Motor neuron (in vitro differentiated cells): Measurements from ENCODE around the gene EPB41. TPM values are rescaled to one million over a fixed set of nuclear protein-coding genes. Genes with fewer than 3 reads are reported as not detected.
"Not testable (repeated sequence)": the region's sequence is repeated elsewhere in the genome, so short reads cannot be mapped to it uniquely, and the experiment has no call there.

Source experiments
- ATAC-seq, 8 experiments: fragments of 200-7000 bp; cut with Tn5 transposase; replicated peaks in 6 of 8; 2 replicates each; pipeline ENCODE4 v1.8.0; 2021; ENCODE audit warnings: mild to moderate bottlenecking in 8 of 8, moderate library complexity in 8 of 8
- H3K27ac ChIP-seq, 2 donors: fragments of 250-450 bp; sonication (Bioruptor Pico); 2 replicates each; pipeline ENCODE4 v1.9.0; 2021; ENCODE audit warnings: antibody characterized with exemption in 2 of 2, mild to moderate bottlenecking in 2 of 2, moderate library complexity in 1 of 2
- H3K4me1 ChIP-seq, 2 donors: fragments of 250-450 bp; sonication (Bioruptor Pico); replicated peaks in 1 of 2; 2 replicates each; pipeline ENCODE4 v1.6.1; 2021; ENCODE audit warnings: antibody characterized with exemption in 2 of 2, mild to moderate bottlenecking in 2 of 2, moderate library complexity in 1 of 2
- H3K4me3 ChIP-seq, 5 donors: fragments of 250-450 bp; sonication (Bioruptor Pico); 2 replicates each; pipeline ENCODE4 v1.9.0; 2021; ENCODE audit warnings: antibody characterized with exemption in 5 of 5, mild to moderate bottlenecking in 5 of 5, moderate library complexity in 4 of 5
- WGBS, 10 experiments: fragments of 450-650 bp; shearing (Covaris generic); methylation state at CpG; one replicate each; pipeline ENCODE4 v1.0.0; 2022; 5-methylcytosine and 5-hydroxymethylcytosine counted together
- in situ Hi-C, 9 experiments: fragments of 400-800 bp; cut with MboI; loops; one replicate each; pipeline ENCODE4 v1.15.0; 2021; ENCODE audit warnings: low sequenced_read_pairs in 9 of 9, low pct_unique_long_range_greater_than_20kb in 2 of 9; ENCODE audit not compliant: unreplicated experiment in 9 of 9
- total RNA-seq, 8 experiments: library from RNA; unstranded; fragments of 300-600 nt; gene quantifications; 2 replicates each; pipeline versions ENCODE4 v1.2.3 to v1.2.4, GENCODE V29; 2022

EPB41 gene
- 100 to 1,000 TPM in 3 of 8 experiments, 10 to 100 TPM in 4, 1 to 10 TPM in 1; 8.1 to 205 (median 61.7) TPM for total RNA-seq

GRCh38 chr1:28914228-28915030 lies at the start of gene EPB41:
EPB41 (plus strand) TSS chr1:28914569; CDS start chr1:28987438, 72,869 bp downstream.
- peak within 1 kb of the TSS; percentile 92 to 94 for H3K27ac ChIP-seq
- ATAC-seq, result peak; percentile 89 to 94 (median 92)
- peaks cover 13 to 29% of the 10 kb centered on the region in 2 donors for H3K4me1 ChIP-seq
- 0% methylated on average over 1 to 17 of the region's 95 CpGs; no CpG with 5 or more reads in 7 of the 10 experiments for WGBS, 10 experiments
- H3K4me3 ChIP-seq, result peak within 1 kb of the TSS; percentile 62 to 84 (median 69)
- in situ Hi-C loops, result no loop called here

- in situ Hi-C loops, result no loop called here
Measured at GRCh38 chr1:28864695-28865094, 49.7 kb upstream of the EPB41 start.

GRCh38 chr1:28865997-28866650 lies 48.2 kb upstream of the EPB41 start:
- in situ Hi-C loops, result no loop called here
- 17 to 83% (median 60%) methylated on average over 1 to 10 of the region's 10 CpGs; no CpG with 5 or more reads in 1 of the 10 experiments for WGBS, 10 experiments
- ATAC-seq, result peak in 5 of 8 experiments; percentile 14 to 69 (median 47)

More at GRCh38 chr1:28864695-28865094, 49.7 kb upstream of the EPB41 start:
- no peak for ATAC-seq
- Histone ChIP-seq H3K4me3 (no peak overlapping the region), H3K27ac (no peak overlapping the region), H3K4me1 (peaks cover 31 to 36% of the 10 kb centered on the region in 2 donors)
- WGBS, 10 experiments, result 20 to 60% (median 50%) methylated on average over 1 to 2 of the region's 6 CpGs; no CpG with 5 or more reads in 5 of the 10 experiments

GRCh38 chr1:28867850-28868249 lies 46.5 kb upstream of the EPB41 start:
- in situ Hi-C loops, result no loop called here
- WGBS, 10 experiments, result 0 to 100% (median 58%) methylated on average over 1 to 3 of the region's 3 CpGs; no CpG with 5 or more reads in 2 of the 10 experiments
- Histone ChIP-seq H3K4me1 (peaks cover 17 to 34% of the 10 kb centered on the region in 2 donors), H3K4me3 (no peak overlapping the region), H3K27ac (no peak overlapping the region)
- no peak for ATAC-seq

More at GRCh38 chr1:28865997-28866650, 48.2 kb upstream of the EPB41 start:
- Histone ChIP-seq H3K4me3 (no peak overlapping the region), H3K4me1 (peaks cover 18 to 25% of the 10 kb centered on the region in 2 donors), H3K27ac (no peak overlapping the region)

GRCh38 chr1:28869952-28870351 lies 44.4 kb upstream of the EPB41 start:
- H3K4me3 ChIP-seq, result no peak overlapping the region
- H3K27ac ChIP-seq, result no peak overlapping the region
- H3K4me1 ChIP-seq, result peaks cover 11 to 31% of the 10 kb centered on the region in 2 donors
- in situ Hi-C loops, result loop anchor here in 6 of 9 experiments (10.0 kb wide), 1 partner anchor 85 kb away; no protein-coding TSS in a partner anchor
- no peak for ATAC-seq
- WGBS, 10 experiments, result 70 to 100% (median 95%) methylated on average over 1 to 5 of the region's 5 CpGs; no CpG with 5 or more reads in 3 of the 10 experiments

GRCh38 chr1:28871631-28872401 lies 42.6 kb upstream of the EPB41 start:
- in situ Hi-C loops, result loop anchor here in 6 of 9 experiments (10.0 kb wide), 1 partner anchor 87 kb away; no protein-coding TSS in a partner anchor
- H3K27ac ChIP-seq, result no peak overlapping the region
- no peak overlapping the region for H3K4me3 ChIP-seq
- H3K4me1 ChIP-seq, result peaks cover 6 to 22% of the 10 kb centered on the region in 2 donors
- ATAC-seq, result no peak
- WGBS, 10 experiments, result 0 to 90% (median 44%) methylated on average over 1 to 5 of the region's 12 CpGs; no CpG with 5 or more reads in 4 of the 10 experiments

GRCh38 chr1:28875134-28875533 lies 39.2 kb upstream of the EPB41 start:
- in situ Hi-C loops, result loop anchor here (5.0 to 25.0 kb wide), 6 partner anchors 90 to 1837 kb away; partner anchors contain the start of genes SRSF4 (in 6 of the 9) and MATN1 (in 1 of the 9)

GRCh38 chr1:28877132-28877781 lies 37.1 kb upstream of the EPB41 start:
- Histone ChIP-seq H3K4me1 (no peaks in the 10 kb centered on the region), H3K4me3 (no peak overlapping the region), H3K27ac (no peak overlapping the region)
- WGBS, 10 experiments, result 0 to 69% (median 21%) methylated on average over 4 to 18 of the region's 18 CpGs
- peak; percentile 75 to 85 (median 81) for ATAC-seq
- in situ Hi-C loops, result loop anchor here (5.0 to 25.0 kb wide), 6 partner anchors 92 to 1835 kb away; partner anchors contain the start of genes SRSF4 (in 6 of the 9) and MATN1 (in 1 of the 9)

More at GRCh38 chr1:28875134-28875533, 39.2 kb upstream of the EPB41 start:
- H3K4me1 ChIP-seq, result peaks cover 0 to 12% of the 10 kb centered on the region in 2 donors
- not testable (repeated sequence) for H3K4me3 ChIP-seq, ATAC-seq, H3K27ac ChIP-seq
- 29 to 100% (median 91%) methylated on average over 1 to 5 of the region's 5 CpGs; no CpG with 5 or more reads in 3 of the 10 experiments for WGBS, 10 experiments

GRCh38 chr1:28878796-28879195 lies 35.6 kb upstream of the EPB41 start:
- Histone ChIP-seq H3K27ac (no peak overlapping the region), H3K4me1 (peaks cover 2% of the 10 kb centered on the region in 2 donors), H3K4me3 (no peak overlapping the region)
- in situ Hi-C loops, result loop anchor here (5.0 to 25.0 kb wide), 6 partner anchors 94 to 1834 kb away; partner anchors contain the start of genes SRSF4 (in 6 of the 9) and MATN1 (in 1 of the 9)
- ATAC-seq, result no peak
- 35 to 100% (median 91%) methylated on average over 1 to 4 of the region's 4 CpGs; no CpG with 5 or more reads in 3 of the 10 experiments for WGBS, 10 experiments

- ATAC-seq, result peak; percentile 42 to 76 (median 50)
- in situ Hi-C loops, result loop anchor here (5.0 to 25.0 kb wide), 7 partner anchors 150 to 1830 kb away; partner anchors contain the start of genes SRSF4 (in 6 of the 9) and MATN1 (in 1 of the 9)
- 20 to 90% (median 42%) methylated on average over 2 to 10 of the region's 13 CpGs for WGBS, 10 experiments
Measured at GRCh38 chr1:28882009-28882628, 32.2 kb upstream of the EPB41 start.

GRCh38 chr1:28883242-28883616 lies 31.1 kb upstream of the EPB41 start:
- no peak for ATAC-seq
- H3K4me1 ChIP-seq, result peaks cover 19 to 23% of the 10 kb centered on the region in 2 donors
- in situ Hi-C loops, result loop anchor here (5.0 to 25.0 kb wide), 7 partner anchors 149 to 1829 kb away; partner anchors contain the start of genes SRSF4 (in 6 of the 9) and MATN1 (in 1 of the 9)
- WGBS, 10 experiments, result 20 to 83% (median 60%) methylated on average over 1 of the region's 1 CpG; no CpG with 5 or more reads in 5 of the 10 experiments
- no peak overlapping the region for H3K4me3 ChIP-seq
- H3K27ac ChIP-seq, result no peak overlapping the region

More at GRCh38 chr1:28882009-28882628, 32.2 kb upstream of the EPB41 start:
- Histone ChIP-seq H3K4me3 (no peak overlapping the region), H3K27ac (no peak overlapping the region), H3K4me1 (peaks cover 19 to 20% of the 10 kb centered on the region in 2 donors)
